Calu3 (cell line): ENCODE data around the gene STPG2. TPM values are rescaled to one million over a fixed set of nuclear protein-coding genes. Genes with fewer than 3 reads are reported as not detected.

Experiments
- BruUV-seq: library from RNA; stranded (reverse); fragments of 400-500 nt; replicated peaks from 2 replicates; lab custom pipeline; 2021; lab: Mats Ljungman, UMichigan
- CTCF ChIA-PET: fragments of 300-600 bp; sonication (Branson Sonifier 250); formaldehyde crosslinking; loops from one replicate; lab custom pipeline; 2022; ENCODE audit warnings: antibody characterized with exemption; lab: Charles Lee
- DNase-seq: peaks from one replicate; pipeline ENCODE4 v3.0.0; 2022
- H3K27ac Mint-ChIP-seq: one replicate; pipeline ENCODE4 v1.8.0; 2022; ENCODE audit warnings: mixed read lengths; ENCODE audit not compliant: unreplicated experiment
- H3K27me3 Mint-ChIP-seq: one replicate; pipeline ENCODE4 v1.8.0; 2022; ENCODE audit warnings: mixed read lengths; ENCODE audit not compliant: unreplicated experiment
- H3K36me3 Mint-ChIP-seq: one replicate; pipeline ENCODE4 v1.8.0; 2022; ENCODE audit warnings: mild to moderate bottlenecking, moderate library complexity, mixed read lengths; ENCODE audit not compliant: insufficient read depth, unreplicated experiment
- H3K4me1 Mint-ChIP-seq: one replicate; pipeline ENCODE4 v1.8.0; 2022; ENCODE audit warnings: mild to moderate bottlenecking, low read depth, mixed read lengths; ENCODE audit not compliant: unreplicated experiment
- H3K4me3 Mint-ChIP-seq: one replicate; pipeline ENCODE4 v1.8.0; 2022; ENCODE audit warnings: mild to moderate bottlenecking, low read depth, moderate library complexity, mixed read lengths; ENCODE audit not compliant: unreplicated experiment
- H3K9me3 Mint-ChIP-seq: one replicate; pipeline ENCODE4 v1.8.0; 2022; ENCODE audit warnings: low read depth, mixed read lengths; ENCODE audit not compliant: unreplicated experiment
- intact Hi-C: fragments of 100-400 bp; cut with micrococcal nuclease; formaldehyde crosslinking; loops from one replicate; pipeline ENCODE4 v1.10.0; 2022; ENCODE audit not compliant: unreplicated experiment
- total RNA-seq: library from RNA; stranded (reverse); gene quantifications from 2 replicates; pipeline ENCODE4 v1.2.3, GENCODE V29; 2022
- TF ChIP-seq, protein P1 (sequence below): fragments of 200-600 bp; IDR thresholded peaks from one replicate; pipeline ENCODE4 v1.8.0; 2022; ENCODE audit warnings: antibody characterized with exemption; ENCODE audit not compliant: unreplicated experiment

STPG2 gene
- total RNA-seq, 1 experiment from 2014 or later, result not detected

- Mint-ChIP-seq H3K27ac (no peak overlapping the region), H3K4me1 (no peaks in the 10 kb centered on the region), H3K4me3 (no peak overlapping the region), H3K9me3 (no peaks in the 10 kb centered on the region), H3K36me3 (no peaks in the 10 kb centered on the region), H3K27me3 (no peaks in the 10 kb centered on the region)
- intact Hi-C loops, result no loop called here
- DNase-seq, result no peak
- no TSS peak for BruUV-seq
- TF ChIP-seq, protein P1, sequence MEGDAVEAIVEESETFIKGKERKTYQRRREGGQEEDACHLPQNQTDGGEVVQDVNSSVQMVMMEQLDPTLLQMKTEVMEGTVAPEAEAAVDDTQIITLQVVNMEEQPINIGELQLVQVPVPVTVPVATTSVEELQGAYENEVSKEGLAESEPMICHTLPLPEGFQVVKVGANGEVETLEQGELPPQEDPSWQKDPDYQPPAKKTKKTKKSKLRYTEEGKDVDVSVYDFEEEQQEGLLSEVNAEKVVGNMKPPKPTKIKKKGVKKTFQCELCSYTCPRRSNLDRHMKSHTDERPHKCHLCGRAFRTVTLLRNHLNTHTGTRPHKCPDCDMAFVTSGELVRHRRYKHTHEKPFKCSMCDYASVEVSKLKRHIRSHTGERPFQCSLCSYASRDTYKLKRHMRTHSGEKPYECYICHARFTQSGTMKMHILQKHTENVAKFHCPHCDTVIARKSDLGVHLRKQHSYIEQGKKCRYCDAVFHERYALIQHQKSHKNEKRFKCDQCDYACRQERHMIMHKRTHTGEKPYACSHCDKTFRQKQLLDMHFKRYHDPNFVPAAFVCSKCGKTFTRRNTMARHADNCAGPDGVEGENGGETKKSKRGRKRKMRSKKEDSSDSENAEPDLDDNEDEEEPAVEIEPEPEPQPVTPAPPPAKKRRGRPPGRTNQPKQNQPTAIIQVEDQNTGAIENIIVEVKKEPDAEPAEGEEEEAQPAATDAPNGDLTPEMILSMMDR, result no peak
- CTCF ChIA-PET, result no interaction called here
Observed at GRCh38 chr4:97952763-97953162, 190.5 kb downstream of the STPG2 start.

DNA sequence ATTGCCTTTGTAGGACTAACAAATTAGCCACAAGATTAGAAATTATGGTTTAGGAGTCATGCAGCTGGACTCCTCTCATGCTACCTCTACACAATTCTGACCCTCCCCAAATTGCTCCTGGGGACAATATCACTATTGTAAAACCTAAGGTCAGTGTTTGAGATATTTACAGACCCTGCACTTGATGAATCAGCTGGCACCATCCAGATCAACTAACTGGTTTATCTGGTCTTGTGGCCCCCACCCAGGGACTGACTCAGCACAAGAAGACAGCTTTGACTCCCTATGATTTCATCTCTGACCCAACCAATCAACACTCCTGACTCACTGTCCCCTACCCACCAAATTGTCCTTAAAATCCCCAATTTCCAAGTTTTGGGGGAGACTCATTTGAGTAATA, 192.4 kb downstream of the STPG2 start:
- H3K27me3 Mint-ChIP-seq, result no peaks in the 10 kb centered on the region
- no peaks in the 10 kb centered on the region for H3K36me3 Mint-ChIP-seq
- CTCF ChIA-PET, result no interaction called here
- BruUV-seq, result no TSS peak
- H3K4me3 Mint-ChIP-seq, result no peak overlapping the region
- H3K4me1 Mint-ChIP-seq, result no peaks in the 10 kb centered on the region
- TF ChIP-seq, protein P1, result no peak
- H3K9me3 Mint-ChIP-seq, result no peaks in the 10 kb centered on the region
- no peak overlapping the region for H3K27ac Mint-ChIP-seq
- DNase-seq, result peak; percentile 4
- intact Hi-C loops, result no loop called here

- Mint-ChIP-seq H3K27ac (peak overlapping the region; percentile 30), H3K27me3 (no peaks in the 10 kb centered on the region), H3K4me1 (no peaks in the 10 kb centered on the region), H3K36me3 (no peaks in the 10 kb centered on the region), H3K9me3 (peaks cover 3% of the 10 kb centered on the region), H3K4me3 (no peak overlapping the region)
- no peak for DNase-seq
- BruUV-seq, result no TSS peak
- TF ChIP-seq, protein P1, result no peak
- intact Hi-C loops, result no loop called here
- CTCF ChIA-PET, result no interaction called here
Observed at GRCh38 chr4:97942951-97943350, 200.3 kb downstream of the STPG2 start.

DNA sequence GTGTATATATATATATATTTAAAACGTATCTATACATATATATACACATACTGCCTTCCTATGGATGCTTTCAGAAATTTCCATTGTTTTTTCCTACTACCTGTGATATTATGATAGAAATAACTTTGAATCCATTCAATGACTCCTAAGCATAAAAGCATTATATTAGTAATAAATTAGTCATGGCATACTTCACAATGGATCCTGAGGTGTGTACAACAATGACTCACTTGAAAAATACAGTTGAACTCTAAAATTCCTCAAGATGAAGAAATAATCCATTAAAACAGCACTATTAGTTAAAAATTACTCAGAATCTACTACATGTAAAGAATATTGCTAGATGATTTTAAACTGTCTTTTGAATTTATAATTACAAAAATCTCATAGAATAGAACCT, 201.1 kb downstream of the STPG2 start:
- TF ChIP-seq, protein P1, result no peak
- Mint-ChIP-seq H3K27ac (no peak overlapping the region), H3K9me3 (peaks cover 3% of the 10 kb centered on the region), H3K4me3 (no peak overlapping the region), H3K36me3 (no peaks in the 10 kb centered on the region), H3K4me1 (no peaks in the 10 kb centered on the region), H3K27me3 (no peaks in the 10 kb centered on the region)
- DNase-seq, result no peak
- intact Hi-C loops, result no loop called here
- no TSS peak for BruUV-seq
- CTCF ChIA-PET, result no interaction called here
